ENCODE measurements around the gene LIFR.

DNA sequence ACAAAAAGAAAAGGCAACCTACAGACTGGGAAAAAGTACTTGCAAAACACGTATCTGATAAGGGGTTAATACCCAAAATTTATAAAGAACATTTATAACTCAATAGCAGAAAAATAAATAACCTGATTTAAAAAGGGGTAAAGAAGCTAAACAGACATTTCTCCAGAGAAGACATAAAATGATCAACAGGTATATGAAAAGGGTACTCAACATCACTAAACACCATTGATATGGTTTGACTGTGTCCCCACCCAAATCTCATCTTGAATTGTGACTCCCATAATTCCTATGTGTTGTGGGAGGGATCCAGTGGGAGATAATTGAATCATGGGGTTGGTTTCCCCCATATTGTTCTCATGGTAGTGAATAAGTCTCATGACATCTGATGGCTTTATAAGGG lies 27.1 kb upstream of the LIFR start:
- TF ChIP-seq, protein P1, sequence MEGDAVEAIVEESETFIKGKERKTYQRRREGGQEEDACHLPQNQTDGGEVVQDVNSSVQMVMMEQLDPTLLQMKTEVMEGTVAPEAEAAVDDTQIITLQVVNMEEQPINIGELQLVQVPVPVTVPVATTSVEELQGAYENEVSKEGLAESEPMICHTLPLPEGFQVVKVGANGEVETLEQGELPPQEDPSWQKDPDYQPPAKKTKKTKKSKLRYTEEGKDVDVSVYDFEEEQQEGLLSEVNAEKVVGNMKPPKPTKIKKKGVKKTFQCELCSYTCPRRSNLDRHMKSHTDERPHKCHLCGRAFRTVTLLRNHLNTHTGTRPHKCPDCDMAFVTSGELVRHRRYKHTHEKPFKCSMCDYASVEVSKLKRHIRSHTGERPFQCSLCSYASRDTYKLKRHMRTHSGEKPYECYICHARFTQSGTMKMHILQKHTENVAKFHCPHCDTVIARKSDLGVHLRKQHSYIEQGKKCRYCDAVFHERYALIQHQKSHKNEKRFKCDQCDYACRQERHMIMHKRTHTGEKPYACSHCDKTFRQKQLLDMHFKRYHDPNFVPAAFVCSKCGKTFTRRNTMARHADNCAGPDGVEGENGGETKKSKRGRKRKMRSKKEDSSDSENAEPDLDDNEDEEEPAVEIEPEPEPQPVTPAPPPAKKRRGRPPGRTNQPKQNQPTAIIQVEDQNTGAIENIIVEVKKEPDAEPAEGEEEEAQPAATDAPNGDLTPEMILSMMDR (conservative IDR thresholded peaks at IDR 0.05; ENCODE audit: low read length) = no peak
- no peak for TF ChIP-seq EZH2phosphoT487 (IDR thresholded peaks at IDR 0.05; ENCODE audit: borderline replicate concordance)

Measured in Loucy (cell line).